ENCODE results near the gene RSAD2. TPM values are rescaled to one million over a fixed set of nuclear protein-coding genes. Genes with fewer than 3 reads are reported as not detected.

Gene RSAD2
- total RNA-seq, 1 donor from 2014 or later = 9.5 TPM

DNA sequence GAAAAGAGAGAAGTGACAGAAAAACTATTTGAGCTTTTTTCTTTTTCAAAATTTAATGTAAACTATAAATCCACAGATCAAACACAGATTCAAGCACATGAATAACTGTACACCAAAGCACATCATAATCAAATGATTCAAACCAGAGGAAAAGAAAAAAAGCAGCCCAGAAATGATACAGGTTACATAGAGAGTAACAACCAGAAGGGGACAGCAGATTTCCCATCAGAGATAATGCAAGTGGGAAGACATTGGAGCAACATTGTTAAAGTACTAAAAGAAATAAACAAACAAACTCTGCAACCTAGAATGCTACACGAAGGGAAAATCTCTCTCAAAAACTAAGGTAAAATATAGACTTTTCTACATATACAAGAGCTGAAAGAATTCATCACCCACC, 46.3 kb upstream of the RSAD2 start:
- Histone ChIP-seq H3K4me3 (ENCODE audit: insufficient read depth, low read depth, low read length) (no peak overlapping the region), H3K36me3 (ENCODE audit: insufficient read depth, low read length) (no peaks in the 10 kb centered on the region), H4K20me1 (ENCODE audit: insufficient read depth, low read length) (no peaks in the 10 kb centered on the region), H3K9ac (ENCODE audit: low read length) (no peak overlapping the region), H3K4me2 (ENCODE audit: low read length) (no peak overlapping the region), H3K9me3 (ENCODE audit: insufficient read depth, low read depth, low read length) (no peaks in the 10 kb centered on the region), H3K27ac (ENCODE audit: low read depth, low read length) (no peak overlapping the region), H3K4me1 (ENCODE audit: insufficient read depth, low read length) (no peaks in the 10 kb centered on the region), H3K79me2 (ENCODE audit: insufficient read depth, low read length) (no peaks in the 10 kb centered on the region), H2AFZ (ENCODE audit: low read depth, low read length) (no peak overlapping the region), H3K27me3 (ENCODE audit: insufficient read depth, low read length) (no peaks in the 10 kb centered on the region)
- Mint-ChIP-seq H3K4me1 (ENCODE audit: low read depth, unreplicated experiment) (peaks cover 5% of the 10 kb centered on the region), H3K36me3 (ENCODE audit: low read depth, unreplicated experiment) (no peaks in the 10 kb centered on the region), H3K27me3 (ENCODE audit: low read depth, unreplicated experiment) (no peaks in the 10 kb centered on the region), H3K4me3 (ENCODE audit: unreplicated experiment) (no peak overlapping the region), H3K9me3 (ENCODE audit: unreplicated experiment) (peaks cover 12% of the 10 kb centered on the region), H3K27ac (ENCODE audit: unreplicated experiment) (no peak overlapping the region)
- FAIRE-seq (no peak), DNase-seq (ENCODE audit: low read depth) (no peak)
- no peak for TF ChIP-seq EZH2 (IDR thresholded peaks at IDR 0.05; ENCODE audit: insufficient read depth, low read length)
- TF ChIP-seq, protein P1, sequence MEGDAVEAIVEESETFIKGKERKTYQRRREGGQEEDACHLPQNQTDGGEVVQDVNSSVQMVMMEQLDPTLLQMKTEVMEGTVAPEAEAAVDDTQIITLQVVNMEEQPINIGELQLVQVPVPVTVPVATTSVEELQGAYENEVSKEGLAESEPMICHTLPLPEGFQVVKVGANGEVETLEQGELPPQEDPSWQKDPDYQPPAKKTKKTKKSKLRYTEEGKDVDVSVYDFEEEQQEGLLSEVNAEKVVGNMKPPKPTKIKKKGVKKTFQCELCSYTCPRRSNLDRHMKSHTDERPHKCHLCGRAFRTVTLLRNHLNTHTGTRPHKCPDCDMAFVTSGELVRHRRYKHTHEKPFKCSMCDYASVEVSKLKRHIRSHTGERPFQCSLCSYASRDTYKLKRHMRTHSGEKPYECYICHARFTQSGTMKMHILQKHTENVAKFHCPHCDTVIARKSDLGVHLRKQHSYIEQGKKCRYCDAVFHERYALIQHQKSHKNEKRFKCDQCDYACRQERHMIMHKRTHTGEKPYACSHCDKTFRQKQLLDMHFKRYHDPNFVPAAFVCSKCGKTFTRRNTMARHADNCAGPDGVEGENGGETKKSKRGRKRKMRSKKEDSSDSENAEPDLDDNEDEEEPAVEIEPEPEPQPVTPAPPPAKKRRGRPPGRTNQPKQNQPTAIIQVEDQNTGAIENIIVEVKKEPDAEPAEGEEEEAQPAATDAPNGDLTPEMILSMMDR (IDR thresholded peaks at IDR 0.05; ENCODE audit: insufficient read depth, low read depth, low read length) = no peak

DNA sequence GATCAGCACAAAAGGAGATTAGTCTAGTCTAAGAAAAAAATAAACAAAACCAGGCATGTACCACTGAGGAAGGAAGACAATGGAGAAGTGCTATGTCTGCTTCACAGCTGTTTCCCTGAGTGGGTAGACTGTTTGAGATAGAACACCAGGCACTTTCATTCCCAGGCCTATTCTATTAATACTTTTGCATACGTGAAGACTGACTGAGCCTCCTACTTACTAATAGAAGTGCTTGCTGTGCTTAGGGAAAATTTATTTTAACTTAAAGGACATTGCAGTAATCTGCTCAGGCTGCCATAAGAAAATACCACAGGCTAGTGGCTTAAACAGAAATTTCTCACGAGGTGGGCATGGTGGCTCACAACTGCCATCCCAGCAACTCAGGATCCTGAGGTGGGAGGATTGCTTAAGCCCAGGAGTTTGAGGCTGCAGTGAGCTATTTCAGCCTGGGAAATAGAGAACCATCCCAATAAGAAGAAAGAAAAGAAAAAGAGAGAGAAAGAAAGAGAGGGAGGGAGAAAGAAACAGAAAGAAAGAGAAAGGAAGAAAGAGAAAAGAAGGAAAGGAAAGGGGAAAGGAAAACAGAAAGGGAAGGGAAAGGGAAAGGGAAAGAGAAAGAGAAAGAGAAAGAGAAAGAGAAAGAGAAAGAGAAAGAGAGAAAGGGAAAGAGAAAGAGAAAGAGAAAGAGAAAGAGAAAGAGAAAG, 44.8 kb upstream of the RSAD2 start:
- no peaks in the 10 kb centered on the region for H4K20me1 ChIP-seq (ENCODE audit: insufficient read depth, low read length)
- H3K27ac Mint-ChIP-seq (ENCODE audit: unreplicated experiment) = no peak overlapping the region
- no peak overlapping the region for H3K4me2 ChIP-seq (ENCODE audit: low read length)
- TF ChIP-seq, protein P1 (IDR thresholded peaks at IDR 0.05; ENCODE audit: insufficient read depth, low read depth, low read length) = no peak
- no peak for TF ChIP-seq EZH2 (IDR thresholded peaks at IDR 0.05; ENCODE audit: insufficient read depth, low read length)
- H3K4me1 ChIP-seq (ENCODE audit: insufficient read depth, low read length) = no peaks in the 10 kb centered on the region
- H3K27ac ChIP-seq (ENCODE audit: low read depth, low read length) = no peak overlapping the region
- no peaks in the 10 kb centered on the region for H3K79me2 ChIP-seq (ENCODE audit: insufficient read depth, low read length)
- H3K4me3 ChIP-seq (ENCODE audit: insufficient read depth, low read depth, low read length) = no peak overlapping the region
- no peaks in the 10 kb centered on the region for H3K27me3 Mint-ChIP-seq (ENCODE audit: low read depth, unreplicated experiment)
- no peak overlapping the region for H3K4me3 Mint-ChIP-seq (ENCODE audit: unreplicated experiment)
- H3K27me3 ChIP-seq (ENCODE audit: insufficient read depth, low read length) = no peaks in the 10 kb centered on the region
- FAIRE-seq (no peak), DNase-seq (ENCODE audit: low read depth) (no peak)
- H3K9me3 ChIP-seq (ENCODE audit: insufficient read depth, low read depth, low read length) = no peaks in the 10 kb centered on the region
- peaks cover 12% of the 10 kb centered on the region for H3K9me3 Mint-ChIP-seq (ENCODE audit: unreplicated experiment)
- no peak overlapping the region for H2AFZ ChIP-seq (ENCODE audit: low read depth, low read length)
- no peak overlapping the region for H3K9ac ChIP-seq (ENCODE audit: low read length)
- H3K4me1 Mint-ChIP-seq (ENCODE audit: low read depth, unreplicated experiment) = peaks cover 5% of the 10 kb centered on the region
- H3K36me3 ChIP-seq (ENCODE audit: insufficient read depth, low read length) = no peaks in the 10 kb centered on the region
- no peaks in the 10 kb centered on the region for H3K36me3 Mint-ChIP-seq (ENCODE audit: low read depth, unreplicated experiment)

DNA sequence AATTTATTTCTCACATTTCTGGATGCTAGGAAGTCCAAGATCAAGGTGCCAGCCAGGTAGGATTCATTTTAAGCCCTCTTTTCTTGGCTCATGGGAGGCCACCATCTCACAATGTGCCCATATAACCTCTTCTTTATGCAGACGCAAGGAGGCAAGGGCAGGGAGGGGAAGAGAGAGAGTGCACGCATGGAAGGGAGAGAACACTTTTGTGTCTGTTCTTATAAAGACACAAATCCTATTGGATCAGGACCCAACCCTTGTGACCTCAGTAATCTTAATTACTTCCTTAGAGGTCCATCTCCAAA, 44.3 kb upstream of the RSAD2 start:
- no peak overlapping the region for H3K27ac Mint-ChIP-seq (ENCODE audit: unreplicated experiment)
- peaks cover 2% of the 10 kb centered on the region for H3K4me1 Mint-ChIP-seq (ENCODE audit: low read depth, unreplicated experiment)
- H3K27ac ChIP-seq (ENCODE audit: low read depth, low read length) = no peak overlapping the region
- H4K20me1 ChIP-seq (ENCODE audit: insufficient read depth, low read length) = no peaks in the 10 kb centered on the region
- no peak overlapping the region for H3K4me3 Mint-ChIP-seq (ENCODE audit: unreplicated experiment)
- no peak overlapping the region for H3K4me2 ChIP-seq (ENCODE audit: low read length)
- no peak for TF ChIP-seq EZH2 (IDR thresholded peaks at IDR 0.05; ENCODE audit: insufficient read depth, low read length)
- TF ChIP-seq, protein P1 (IDR thresholded peaks at IDR 0.05; ENCODE audit: insufficient read depth, low read depth, low read length) = no peak
- H3K4me1 ChIP-seq (ENCODE audit: insufficient read depth, low read length) = no peaks in the 10 kb centered on the region
- DNase-seq (ENCODE audit: low read depth) = no peak
- H2AFZ ChIP-seq (ENCODE audit: low read depth, low read length) = no peak overlapping the region
- H3K36me3 Mint-ChIP-seq (ENCODE audit: low read depth, unreplicated experiment) = no peaks in the 10 kb centered on the region
- H3K4me3 ChIP-seq (ENCODE audit: insufficient read depth, low read depth, low read length) = no peak overlapping the region
- no peak overlapping the region for H3K9ac ChIP-seq (ENCODE audit: low read length)
- H3K9me3 ChIP-seq (ENCODE audit: insufficient read depth, low read depth, low read length) = no peaks in the 10 kb centered on the region
- no peak for FAIRE-seq
- H3K79me2 ChIP-seq (ENCODE audit: insufficient read depth, low read length) = no peaks in the 10 kb centered on the region
- no peaks in the 10 kb centered on the region for H3K27me3 Mint-ChIP-seq (ENCODE audit: low read depth, unreplicated experiment)
- peaks cover 13% of the 10 kb centered on the region for H3K9me3 Mint-ChIP-seq (ENCODE audit: unreplicated experiment)
- no peaks in the 10 kb centered on the region for H3K27me3 ChIP-seq (ENCODE audit: insufficient read depth, low read length)
- H3K36me3 ChIP-seq (ENCODE audit: insufficient read depth, low read length) = no peaks in the 10 kb centered on the region

Data from astrocyte (in vitro differentiated cells and primary cell).